LHCN-M2 (cell line): ENCODE results near the gene ERGIC1. TPM values are rescaled to one million over a fixed set of nuclear protein-coding genes. Genes with fewer than 3 reads are reported as not detected.

Experiments
- DNase-seq: peaks from one replicate; pipeline ENCODE4 v3.0.0-alpha.2; 2012; ENCODE audit warnings: low read depth
- total RNA-seq: library from RNA; depleted of rRNA; stranded (reverse); fragments of >200 nt; gene quantifications from 2 replicates; pipeline ENCODE4 v1.2.3, GENCODE V29; 2014

The ERGIC1 gene
- total RNA-seq, 1 experiment from 2014 or later, result 152 TPM

DNA sequence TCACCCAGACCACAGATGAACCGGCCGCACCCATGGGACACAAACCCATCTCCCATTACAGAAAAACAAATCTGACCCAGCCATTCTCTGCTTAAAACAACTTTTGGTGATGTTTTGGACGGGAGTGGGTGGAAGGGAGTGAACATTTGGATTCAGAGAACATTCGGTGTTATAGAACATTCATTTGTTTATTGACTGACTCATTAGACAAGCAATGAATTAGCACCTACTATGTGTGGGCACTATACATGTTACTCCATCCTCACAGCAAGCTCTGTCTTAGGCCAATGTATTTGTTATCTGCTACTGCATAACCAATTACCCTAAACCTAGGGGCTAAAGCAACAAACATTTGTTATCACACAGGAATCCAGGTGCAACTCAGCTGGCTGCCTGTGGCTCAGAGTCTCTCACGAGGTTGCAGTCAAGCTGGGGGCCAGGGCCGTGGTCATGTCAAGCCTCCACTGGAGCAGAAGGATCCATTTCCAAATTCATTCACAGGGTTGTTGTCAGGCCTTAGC lies 5.1 kb upstream of the ERGIC1 start:
- peak; percentile 70 for DNase-seq

DNA sequence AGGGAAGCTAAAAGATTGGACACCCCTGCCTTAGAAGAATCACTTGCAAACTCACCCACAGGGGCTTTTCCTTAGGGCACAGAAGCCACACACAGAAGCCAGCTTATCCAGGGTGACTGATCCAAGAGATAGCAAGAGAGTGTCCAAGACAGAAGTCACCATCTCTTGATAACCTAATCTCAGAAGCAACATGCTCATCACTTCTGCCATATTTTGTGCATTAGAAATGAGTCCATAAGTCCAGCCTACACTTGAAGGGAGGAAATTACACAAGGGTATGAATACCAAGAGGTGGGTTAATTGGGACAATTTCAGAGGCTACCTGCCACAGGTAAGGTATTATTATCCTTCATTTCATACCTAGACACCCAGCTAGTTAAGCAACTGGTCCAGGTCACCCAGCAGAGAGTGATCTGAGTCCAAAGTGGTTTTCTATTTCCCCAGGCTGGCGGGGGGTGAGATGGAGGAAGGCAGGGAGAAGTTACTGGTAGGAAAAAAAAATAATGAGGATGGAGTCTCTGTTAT lies 3.7 kb upstream of the ERGIC1 start:
- no peak for DNase-seq

DNA sequence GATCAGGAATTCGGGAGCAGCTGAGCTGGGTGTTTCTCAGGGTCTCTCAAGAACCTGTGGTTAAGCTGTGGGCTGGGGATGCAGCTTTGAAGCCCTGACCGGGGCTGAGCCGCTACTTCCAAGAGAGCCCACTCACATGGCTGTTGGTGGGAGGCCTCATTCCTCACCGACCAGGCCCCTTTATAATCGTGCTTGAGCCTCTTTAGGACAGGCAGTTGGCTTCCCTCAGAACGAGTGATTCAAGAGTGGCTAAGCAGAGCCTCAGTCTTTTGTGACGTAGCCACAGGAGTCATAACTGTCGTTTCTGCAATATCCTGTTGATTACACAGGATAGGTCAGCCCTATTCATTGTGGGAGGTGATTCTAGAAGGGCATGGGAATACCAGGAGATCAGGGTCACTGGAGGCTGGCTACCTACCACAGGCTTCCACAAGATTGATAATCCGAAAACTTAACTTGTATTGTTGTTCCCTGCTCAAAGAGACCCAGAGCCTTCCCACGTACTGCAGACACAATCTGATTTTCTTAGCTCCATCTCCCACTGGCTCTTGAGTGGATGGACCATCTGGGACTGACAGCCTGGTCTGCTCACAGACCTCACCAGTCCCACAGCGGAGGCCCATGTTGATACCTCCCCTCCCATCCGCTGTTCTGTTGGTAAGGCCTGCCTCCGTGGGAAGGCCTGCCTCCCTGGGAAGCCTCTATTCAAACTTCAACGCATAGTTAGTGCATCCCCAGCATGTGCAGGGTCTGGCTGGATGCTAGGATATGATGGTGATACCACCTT lies 3.0 kb upstream of the ERGIC1 start:
- DNase-seq, result peak; percentile 78

DNA sequence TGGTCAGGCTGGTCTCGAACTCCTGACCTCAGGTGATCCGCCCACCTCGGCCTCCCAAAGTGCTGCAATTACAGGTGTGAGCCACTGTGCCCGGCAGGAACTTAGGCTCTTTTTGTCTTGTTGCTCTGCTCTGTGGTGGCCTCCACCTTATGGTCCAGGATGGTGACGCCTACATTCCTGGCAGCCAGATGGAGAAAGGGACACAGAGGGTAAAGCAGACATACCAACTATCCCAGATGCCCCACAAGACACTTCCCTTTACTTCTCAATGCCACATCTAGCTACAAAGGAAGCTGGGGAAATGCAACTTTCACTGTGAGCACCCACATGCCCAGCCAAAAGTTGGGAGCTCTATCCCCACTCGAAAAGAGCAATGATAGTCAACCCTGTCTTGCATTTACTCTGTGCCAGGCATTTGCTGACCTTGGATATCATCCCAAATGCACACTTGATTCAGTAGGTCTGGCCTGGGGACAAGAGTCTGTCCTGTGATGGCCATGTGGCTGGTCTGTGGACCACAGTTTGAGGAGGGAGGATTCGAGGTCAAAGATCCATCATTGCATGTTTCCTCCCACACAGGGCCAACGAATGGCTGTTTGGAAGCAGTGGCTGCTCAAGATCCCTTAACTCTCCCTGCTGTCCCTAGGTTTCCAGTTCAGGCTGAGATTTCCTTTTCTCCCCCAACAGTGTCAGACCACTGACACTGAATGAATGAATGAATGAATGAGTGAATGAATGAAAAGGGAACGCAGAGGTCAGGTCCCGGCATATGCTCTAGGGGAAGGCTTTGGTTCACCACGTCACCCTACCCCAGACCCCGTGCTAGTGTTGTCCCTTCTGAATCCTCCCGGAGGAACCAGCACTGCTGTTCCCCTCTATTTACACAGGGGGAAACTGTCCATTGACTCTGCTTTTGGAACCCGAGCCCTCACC lies 1.4 kb upstream of the ERGIC1 start:
- no peak for DNase-seq

DNA sequence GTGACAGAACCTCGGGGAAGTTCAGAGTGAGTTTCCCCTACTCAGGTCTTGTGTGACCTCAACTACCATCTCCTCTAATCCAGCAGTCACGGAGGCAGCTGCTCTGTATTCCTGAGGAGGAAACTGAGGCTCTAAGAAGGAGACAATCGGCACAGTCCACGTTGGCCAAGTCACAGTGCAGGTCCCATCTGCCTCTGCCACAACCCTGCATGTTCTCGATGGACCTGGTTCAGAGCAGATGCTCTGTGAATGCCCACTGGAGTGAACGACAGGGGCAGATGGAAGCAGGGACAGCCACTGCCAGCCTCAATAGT lies 722 bp upstream of the ERGIC1 start:
- DNase-seq, result no peak

DNA sequence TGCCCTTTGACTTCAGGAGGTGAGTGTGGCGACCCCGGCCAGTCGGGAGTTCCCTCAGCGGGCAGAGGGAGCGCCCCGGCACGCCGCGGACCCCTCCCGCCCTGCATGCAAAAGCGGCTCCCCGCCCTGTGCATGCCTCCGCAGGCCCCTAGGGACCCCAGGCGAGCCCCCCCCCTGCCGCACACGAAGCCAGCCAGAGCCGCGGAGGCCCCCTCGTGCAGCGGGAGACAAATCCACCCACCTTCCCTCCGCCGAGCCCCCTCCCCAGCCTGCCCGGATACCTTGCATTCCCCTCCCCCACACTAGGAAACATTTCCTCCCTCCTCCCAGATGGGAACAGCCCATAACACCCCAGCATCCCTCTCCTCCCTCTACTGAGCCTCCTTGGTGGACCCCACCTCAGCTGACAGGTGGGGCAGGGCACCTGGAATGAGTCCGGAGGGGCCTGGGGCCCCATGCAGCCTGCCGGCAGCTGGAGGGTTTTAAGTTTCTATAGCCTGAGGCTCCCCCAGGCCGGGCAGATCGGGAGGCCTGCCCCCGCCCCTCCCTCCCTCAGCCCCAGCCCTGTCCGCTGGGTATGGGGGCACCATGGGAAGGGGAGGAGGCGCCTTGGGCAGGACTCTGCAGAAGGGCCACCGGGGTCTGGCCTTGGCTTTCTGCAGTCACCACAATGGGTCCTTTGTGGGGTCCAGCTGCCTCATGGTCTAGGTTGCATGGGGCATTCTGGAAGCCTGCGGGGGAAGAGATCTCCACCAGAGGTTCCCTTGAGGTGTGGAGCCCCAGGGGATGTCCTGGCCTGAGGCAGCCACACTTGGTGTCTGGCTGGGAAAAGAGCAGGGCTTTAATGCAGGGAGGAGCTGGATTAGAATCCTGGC lies 601 bp downstream of the ERGIC1 start:
- no peak for DNase-seq

DNA sequence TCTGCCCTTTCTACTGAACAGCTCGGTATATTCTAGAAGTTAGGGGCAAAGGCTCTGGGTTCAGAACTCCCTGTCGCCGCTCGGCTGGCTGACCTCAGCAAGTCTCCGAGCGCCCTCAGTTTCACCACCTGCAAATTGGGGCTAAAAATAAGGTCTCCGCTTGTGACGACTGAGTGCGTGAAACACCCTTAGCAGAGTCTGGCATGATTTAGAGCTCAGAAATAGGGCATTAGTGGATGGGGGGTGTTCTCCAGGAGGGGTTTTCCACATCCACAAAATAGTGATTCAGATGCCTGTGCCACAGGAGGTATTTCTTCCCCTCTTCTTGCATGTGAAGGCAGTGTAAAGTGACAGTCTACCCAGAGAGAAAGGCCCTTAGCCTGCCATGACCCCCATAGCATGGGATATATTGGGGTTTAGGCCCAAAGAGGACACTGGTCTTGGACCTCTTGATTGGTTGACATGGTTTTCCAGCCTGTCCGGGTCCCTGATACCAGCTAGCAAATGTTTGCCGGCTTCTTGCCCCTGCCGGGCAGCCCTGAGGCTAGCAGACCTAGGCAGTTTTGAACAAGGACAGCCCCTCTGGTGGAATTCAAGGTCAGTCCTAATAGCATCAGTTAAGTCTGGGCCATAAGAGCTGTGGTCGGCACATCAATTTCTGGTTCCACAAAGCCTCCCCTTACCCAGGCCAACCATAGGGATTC lies 1.4 kb downstream of the ERGIC1 start:
- DNase-seq, result no peak

DNA sequence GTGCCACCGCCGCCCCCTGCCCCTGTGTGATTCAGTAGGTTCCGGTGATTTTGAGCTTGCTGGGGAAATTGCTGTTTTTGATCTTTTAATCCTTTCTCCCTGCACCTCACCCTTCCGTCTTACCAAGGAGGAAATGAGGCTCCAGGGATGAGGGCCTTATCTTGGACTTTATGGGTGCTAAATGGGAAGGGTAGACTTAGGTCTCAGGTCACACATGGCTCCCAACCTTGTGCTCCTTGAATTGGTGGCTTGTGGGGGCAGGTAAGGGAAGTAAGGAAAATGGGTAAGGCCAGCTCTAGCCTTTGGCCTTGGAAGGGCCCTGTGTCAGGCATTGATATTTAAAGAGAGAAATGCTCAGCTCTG lies 1.9 kb downstream of the ERGIC1 start:
- no peak for DNase-seq

DNA sequence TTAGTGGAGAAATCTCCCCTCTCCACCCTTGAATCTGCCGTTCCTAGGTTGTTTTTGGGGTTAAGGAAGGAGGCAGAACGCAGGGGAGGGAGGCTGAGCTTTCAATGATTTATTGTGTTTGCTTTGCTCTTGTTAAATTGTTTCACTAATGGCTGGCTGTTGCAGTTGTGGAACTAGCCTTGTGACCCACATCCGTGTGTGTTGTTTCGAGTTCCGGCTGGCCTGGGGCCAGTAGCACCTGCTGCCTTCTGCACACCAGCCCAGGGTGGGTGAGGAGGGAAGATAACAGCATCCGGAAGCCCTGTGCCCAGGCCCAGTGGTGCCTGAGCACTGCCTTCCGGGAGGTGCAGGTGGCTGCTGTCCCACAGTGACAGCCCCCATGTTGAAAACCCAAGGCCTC lies 3.6 kb downstream of the ERGIC1 start:
- DNase-seq, result no peak

DNA sequence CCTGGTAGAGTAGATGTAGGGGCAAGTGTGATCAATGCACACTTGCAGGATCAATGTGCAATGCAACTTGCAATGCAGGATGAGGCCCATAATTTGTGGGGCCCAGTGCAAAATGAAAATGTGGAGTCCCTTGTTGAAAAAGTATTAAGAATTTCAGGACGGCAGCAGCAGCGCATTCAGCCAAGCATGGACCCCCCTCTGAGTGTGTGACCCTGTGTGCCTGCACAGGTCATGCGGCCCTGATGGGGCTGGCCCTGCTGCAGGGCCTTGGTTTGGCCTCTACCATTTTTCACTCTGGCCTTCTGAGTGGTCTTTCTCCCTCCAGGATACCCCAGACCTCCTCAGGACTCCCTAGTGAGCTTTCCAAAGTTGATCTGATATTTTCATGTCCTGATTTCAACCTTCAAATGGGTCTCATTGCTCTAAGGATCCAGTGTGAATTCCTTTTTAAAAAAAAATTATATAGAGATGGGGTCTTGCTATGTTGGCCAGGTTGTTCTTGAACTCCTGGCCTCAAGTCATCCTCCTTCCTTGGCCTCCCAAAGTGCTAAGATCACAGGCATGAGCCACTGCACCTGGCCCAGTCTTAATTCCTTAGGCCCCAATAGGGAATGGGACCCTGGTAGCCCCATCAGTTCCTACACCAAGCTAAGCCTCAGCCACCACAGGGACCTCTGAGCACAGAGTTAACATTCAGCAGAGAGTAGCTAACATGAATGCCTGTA lies 4.3 kb downstream of the ERGIC1 start:
- DNase-seq, result no peak

DNA sequence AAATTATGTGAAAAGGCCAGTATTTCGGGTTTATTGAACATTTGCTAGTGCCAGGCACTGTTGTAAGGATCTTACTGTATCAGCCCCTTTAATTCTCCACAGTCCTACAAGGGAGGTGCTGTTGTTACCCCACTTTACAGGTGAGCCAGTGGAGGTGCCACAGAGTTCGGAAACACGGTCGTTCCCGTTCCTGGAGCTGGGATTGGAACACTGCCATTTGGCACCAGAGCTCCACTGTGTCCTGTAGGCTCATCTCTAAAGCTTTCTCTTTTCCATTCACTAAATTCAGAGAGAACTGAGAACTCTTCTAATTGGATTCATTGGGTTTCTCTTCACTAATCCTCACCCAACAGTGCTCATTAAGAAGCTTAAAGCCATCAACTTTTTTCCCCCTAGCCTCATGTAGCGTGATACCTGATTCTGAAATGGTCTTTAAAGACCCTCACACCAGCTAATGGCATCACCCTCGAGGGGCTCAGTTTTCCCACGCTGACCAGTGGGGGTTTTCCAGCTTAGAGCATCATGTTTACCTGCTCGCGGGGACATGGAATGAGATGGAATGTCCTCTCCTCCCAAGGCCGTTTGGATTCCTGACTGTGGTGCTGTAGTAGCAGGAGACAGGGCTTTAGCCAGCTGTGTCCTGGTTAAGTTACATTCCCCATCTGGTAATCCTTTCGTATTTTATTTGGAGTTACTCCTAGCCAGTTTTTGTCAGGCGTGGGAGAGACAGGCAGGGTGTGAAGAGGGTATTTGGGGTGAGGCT lies 5.8 kb downstream of the ERGIC1 start:
- no peak for DNase-seq

DNA sequence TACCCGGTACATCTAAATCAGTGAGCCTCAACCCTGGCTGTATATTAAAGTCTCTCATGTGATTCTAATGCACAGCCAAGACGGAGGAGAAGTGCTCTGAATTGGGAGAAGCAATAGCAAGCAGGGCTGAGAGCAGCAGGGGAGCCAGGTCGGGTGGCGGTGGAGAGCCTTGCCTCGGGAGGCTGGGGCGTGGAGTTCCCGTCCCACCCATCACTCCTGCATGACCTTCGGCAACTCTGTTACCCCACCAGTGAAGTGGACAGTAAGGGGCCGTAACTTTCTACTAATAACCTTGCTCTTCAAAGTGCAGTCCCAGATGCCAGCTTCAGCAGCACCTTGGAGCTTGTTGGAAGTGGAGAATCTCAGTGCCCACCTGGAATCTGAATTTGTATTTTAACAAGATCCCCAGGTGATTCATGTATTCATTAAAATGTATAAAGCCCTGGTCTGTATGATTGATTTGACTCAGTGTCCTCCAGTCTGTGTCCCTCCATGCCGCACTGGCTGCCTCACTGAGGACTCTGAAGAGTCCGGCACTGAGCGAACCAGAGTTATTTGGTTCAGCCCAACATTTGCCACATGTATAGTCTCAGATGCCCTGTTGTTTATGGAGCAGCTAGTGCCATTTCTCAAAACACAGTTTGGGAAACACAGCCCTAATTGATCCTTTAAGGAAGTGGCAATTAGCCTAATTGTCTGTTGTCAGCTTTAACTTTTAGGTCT lies 6.5 kb downstream of the ERGIC1 start:
- no peak for DNase-seq

DNA sequence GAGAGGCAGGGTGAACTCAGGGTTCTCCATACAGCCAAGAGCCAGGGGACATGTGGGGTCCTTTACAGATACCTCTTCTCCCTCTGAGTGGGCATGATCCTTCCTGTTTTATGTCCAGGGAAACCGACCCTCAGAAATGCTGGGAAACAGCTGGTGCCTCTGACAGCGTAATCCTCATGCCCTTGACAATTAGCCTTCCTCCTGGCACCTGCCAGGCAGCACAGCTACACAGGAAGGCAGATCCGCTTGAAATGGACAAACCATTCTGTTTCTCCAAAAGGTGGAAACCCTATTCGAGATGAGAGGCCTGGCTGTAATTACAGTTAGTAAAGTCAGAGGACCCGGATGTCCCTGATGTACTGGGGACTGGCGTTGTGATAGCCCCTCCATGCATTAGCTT lies 7.2 kb downstream of the ERGIC1 start:
- no peak for DNase-seq

DNA sequence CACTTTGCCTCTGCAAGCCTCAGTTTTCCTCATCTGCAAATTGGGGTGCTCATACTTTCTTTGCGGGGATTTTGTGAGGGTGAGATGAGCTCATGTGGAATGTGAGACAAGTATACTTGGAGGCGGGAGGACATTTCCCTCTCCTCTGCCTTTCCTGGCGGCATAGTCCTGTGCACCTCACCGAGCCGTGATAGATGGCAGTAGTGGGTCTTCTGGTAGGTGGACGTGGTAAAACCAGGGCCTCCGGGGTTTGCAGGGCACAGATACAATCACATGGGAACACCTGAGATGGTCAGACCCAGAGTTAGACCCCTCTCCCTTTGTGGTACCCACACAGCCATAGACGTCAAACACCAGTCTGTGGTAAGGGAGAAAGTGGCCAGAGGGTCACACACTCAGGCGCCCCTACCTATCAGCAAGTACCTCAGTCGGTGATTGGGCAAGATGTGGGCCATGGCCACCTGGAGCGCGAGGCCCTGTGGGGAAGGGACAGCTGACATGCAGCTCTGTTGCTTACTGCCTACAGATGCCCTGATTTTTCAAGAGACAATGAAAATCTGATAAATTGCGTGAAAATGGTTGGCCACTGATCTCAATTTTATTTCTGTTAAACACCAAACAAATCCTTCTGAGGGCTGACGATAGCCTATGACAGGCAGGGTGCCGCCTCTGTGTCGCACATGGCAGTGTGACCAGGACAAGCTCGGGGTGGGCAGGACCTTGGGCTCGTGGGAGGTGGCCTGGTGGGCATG lies 9.9 kb downstream of the ERGIC1 start:
- DNase-seq, result no peak

DNA sequence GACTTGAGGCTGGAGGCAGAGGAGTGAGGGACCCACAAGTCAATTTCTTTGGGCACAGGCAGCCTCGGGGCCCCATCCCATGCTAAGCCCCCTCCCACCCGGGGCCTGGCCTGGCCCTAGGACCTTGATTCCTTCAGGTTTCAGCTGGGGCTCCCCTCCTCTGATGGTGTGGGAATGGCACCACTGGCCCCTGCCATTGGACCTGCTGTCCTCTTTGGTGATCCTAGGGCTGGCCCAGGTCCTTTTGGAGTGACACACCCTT lies 10.5 kb downstream of the ERGIC1 start:
- DNase-seq, result no peak

DNA sequence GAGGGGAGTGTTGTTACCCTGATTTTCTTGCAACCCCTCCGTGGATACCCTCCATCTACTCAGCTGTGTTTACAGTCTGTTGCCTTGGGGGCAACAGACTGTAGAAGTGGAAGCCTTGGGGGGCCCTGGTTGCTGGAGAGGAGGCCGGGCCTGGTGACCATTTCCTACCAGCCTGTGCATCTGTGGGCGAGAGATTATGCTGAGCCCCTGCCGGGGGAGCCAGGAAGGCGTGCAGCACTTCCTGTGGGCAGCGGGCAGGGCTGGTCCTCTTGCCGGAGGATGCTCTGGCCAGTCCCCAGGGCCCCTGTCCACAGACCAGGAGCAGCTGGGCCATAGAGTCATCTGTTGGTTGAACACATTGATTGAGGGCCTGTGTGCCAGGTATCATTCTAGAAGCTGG lies 11.1 kb downstream of the ERGIC1 start:
- DNase-seq, result no peak

DNA sequence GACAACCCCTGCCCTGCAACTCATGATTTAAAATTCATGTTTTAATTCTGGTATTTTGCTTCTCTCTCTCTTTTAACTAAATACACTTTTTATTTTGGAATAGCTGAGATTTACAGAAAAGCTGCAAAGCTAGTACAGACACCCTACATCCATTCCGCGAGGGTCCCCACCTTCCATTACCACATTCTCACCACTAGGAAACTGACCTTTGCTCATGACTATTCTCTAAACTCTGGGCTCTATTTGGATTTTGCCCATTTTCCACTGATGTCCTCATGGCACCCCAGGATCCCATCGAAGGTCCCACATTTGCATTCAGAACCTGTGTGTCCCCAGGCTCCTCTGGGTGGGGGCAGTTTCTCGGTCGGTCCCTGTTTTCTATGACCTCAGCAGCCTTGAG lies 11.5 kb downstream of the ERGIC1 start:
- DNase-seq, result no peak

DNA sequence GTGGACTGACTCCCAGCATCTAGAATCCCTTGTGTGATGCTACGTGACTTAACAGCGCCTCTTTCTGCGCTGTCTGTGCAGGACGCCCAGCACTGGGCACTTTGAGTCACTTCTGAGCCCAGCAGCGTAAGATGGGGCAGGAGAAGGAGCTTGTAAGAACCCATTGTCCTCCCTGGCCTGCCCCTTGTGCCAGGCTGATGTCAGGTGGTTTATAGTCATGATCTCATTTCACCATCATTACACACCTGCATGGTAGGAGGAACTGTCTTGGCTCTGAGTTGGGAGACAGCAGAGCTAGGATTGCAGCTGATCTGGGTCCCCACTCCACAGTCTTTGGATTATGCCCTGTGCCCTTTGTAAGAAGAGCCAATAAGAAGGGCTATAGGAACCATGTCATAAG lies 12.2 kb downstream of the ERGIC1 start:
- no peak for DNase-seq
